HG03442 (cell line): ENCODE results near the gene DPP10.

Experiments
- ATAC-seq: cut with Tn5 transposase; IDR thresholded peaks from one replicate; pipeline ENCODE4 v1.9.1; 2021; ENCODE audit warnings: mild to moderate bottlenecking, moderate library complexity; ENCODE audit not compliant: unreplicated experiment

DPP10 gene

DNA sequence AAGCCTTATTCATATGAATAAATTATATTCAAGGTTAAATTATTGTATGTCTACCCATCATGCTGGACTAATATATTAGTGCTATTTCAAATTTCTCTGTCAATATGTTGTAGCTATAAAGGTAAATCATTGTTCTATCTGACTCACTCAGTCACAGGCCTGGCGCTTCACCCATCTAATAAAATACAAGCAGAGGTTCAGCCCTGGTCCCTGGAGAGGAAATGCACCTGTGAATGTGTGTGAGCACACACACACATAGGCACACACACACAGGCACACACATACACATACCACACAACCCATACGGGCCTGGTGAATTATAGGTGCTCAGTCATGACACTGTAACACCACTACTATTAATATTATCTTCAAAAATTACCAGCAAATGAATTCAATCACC is 1396.1 kb downstream of the DPP10 start:
- no peak for ATAC-seq

DNA sequence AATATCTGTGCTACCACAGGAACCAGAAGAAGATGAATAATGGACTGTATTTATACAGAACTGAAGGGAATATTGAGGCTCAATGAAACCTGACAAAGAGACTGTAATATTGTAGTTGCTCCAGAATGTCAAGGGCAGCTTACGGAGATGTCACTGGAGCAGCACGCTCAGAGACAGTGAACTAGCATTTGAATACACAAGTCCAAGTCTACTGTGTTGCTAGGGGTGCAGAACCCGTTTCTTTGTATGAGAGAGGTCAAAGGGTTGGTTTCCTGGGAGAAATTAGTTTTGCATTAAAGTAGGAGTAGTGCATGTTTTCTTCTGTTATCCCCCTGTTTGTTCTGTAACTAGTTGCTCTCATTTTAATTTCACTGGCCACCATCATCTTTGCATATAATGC is 1399.9 kb downstream of the DPP10 start:
- ATAC-seq: no peak

DNA sequence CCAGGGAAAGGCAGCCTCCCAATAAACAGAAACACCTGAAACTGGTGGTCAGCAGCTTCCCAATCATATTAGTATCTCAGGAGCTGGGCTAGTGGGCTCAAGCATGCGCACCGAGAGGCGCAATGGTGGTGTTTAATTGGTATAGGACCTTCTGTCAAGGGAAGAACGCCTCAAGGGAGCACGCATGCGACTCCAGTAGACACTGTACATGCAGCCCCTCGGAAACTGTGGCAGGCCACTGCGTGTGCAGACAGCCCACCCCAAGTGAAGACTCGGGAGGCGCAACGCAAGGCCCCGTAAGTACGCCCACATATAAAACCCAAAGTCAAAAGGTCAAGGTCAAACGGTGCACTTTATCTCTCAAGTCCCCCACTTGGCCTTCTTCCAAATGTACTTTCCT is 1405.8 kb downstream of the DPP10 start:
- no peak for ATAC-seq

DNA sequence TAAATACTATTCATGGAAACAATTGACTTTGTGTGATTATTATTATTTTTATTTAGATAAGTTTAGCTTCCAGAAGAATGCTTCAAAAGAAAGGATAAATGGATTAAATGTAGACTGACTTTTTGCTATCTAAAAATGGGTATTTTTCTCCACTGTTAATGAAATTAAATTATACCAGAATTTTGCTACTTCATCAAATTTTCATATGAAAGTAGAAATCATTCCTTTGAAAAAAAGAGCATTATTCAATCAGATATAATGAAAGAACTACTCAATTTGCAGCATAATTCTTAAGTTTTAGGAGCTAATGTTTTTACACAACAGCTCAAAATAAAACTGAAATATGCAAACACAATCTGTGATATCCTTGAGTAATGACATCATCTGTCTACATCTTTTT is 1424.6 kb downstream of the DPP10 start:
- no peak for ATAC-seq

DNA sequence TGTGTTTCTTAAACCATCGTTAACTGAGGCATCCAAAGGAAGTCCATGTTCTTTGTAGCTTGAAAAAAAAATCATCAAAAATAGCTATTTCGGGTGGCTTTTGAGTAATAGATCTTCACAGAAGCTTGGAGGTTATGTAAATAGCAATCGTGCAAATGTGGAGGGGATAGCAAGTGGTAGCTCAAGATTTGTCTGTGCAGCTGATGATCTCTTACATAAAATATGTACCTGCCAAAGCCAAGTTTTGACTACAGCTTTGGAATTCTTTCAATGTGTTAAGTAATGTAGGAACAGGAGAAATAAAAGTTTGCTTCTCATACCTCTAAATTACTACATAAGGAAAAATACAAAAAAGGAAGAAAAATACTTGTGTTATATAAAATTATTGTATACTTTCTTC is 1432.0 kb downstream of the DPP10 start:
- ATAC-seq: no peak

DNA sequence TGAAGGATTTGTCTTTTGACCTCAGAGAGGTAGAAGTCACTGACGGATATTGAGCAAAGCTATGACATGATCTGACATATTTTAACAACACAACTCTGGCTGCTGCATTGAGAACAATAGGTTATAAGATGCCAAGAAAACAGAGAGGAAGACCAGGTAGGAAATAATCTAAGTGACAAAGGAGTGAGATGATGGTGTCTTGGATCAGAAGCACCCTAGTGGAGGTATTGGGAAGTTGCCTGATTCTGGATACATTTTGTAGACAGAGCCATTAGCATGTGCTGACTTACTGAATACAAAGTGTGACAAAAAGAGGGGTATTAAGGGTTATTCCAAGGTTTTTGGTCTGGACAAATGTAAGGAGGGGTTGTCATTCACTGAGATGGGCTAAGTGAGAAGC is 1438.1 kb downstream of the DPP10 start:
- no peak for ATAC-seq

DNA sequence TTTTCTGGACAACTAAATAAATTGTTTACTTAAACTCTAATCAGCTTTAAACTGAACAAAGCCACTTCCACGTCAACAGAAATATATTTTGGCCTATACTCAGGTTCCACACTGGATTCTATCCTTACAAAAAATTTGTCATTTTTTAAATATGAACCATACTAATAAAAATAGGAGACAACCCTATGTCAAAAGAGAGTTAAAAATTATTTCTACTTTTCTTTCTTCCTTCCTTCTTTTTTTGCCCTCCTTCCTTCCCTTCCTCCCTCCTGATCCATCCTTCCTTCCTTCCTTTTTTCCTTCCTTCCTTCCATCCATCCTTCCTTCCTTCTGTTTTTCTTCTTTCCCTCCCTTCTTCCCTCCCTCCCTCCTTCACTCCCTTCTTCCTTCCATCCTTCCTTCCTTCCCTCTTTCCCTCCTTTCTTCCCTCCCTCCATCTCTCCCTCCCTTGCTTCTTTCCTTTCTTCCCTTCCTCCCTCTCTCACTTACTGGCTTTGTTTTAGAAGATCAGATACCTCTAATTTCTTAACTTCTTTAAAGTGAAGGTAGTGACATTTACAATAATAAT is 1444.9 kb downstream of the DPP10 start:
- no peak for ATAC-seq
